ENCODE results near the gene ZNF429.

- no peak for TF ChIP-seq EZH2 (IDR thresholded peaks at IDR 0.05)
- TF ChIP-seq FOXP2 (optimal IDR thresholded peaks at IDR 0.05; ENCODE audit: control extremely low read depth, extremely low read length, insufficient read depth): no peak
- TF ChIP-seq POLR2AphosphoS5 (IDR thresholded peaks at IDR 0.05; ENCODE audit: borderline replicate concordance, low read depth, low read length): no peak
Observed at GRCh38 chr19:21569494-21569865, 64.1 kb downstream of the ZNF429 start.

All from SK-N-MC (cell line).